ENCODE measurements around the gene COL9A3.
A peak's percentile ranks its signal among the peaks of the same experiment; 100 is the strongest.

COL9A3 gene

DNA sequence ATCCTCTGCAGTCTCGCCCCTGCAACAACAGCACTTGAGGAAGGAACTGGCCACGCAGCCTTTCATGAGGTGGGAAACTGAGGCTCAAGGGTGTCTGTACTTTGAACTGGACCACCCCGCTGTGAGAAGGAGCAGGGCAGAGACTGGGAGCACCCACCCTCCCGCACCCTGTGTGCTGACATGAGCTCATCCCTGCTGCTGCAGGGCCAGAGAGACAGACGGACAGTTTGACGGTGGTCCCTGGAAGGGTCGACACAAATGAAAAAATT, 37.5 kb upstream of the COL9A3 start:
- no peak for DNase-seq (ENCODE audit: low read depth)
- no peak overlapping the region for H3K4me3 ChIP-seq (ENCODE audit: control insufficient read depth, low read depth, low read length)
- TF ChIP-seq, protein P1, sequence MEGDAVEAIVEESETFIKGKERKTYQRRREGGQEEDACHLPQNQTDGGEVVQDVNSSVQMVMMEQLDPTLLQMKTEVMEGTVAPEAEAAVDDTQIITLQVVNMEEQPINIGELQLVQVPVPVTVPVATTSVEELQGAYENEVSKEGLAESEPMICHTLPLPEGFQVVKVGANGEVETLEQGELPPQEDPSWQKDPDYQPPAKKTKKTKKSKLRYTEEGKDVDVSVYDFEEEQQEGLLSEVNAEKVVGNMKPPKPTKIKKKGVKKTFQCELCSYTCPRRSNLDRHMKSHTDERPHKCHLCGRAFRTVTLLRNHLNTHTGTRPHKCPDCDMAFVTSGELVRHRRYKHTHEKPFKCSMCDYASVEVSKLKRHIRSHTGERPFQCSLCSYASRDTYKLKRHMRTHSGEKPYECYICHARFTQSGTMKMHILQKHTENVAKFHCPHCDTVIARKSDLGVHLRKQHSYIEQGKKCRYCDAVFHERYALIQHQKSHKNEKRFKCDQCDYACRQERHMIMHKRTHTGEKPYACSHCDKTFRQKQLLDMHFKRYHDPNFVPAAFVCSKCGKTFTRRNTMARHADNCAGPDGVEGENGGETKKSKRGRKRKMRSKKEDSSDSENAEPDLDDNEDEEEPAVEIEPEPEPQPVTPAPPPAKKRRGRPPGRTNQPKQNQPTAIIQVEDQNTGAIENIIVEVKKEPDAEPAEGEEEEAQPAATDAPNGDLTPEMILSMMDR (conservative IDR thresholded peaks at IDR 0.05; ENCODE audit: control insufficient read depth, insufficient read depth, low read depth, low read length): no peak

DNA sequence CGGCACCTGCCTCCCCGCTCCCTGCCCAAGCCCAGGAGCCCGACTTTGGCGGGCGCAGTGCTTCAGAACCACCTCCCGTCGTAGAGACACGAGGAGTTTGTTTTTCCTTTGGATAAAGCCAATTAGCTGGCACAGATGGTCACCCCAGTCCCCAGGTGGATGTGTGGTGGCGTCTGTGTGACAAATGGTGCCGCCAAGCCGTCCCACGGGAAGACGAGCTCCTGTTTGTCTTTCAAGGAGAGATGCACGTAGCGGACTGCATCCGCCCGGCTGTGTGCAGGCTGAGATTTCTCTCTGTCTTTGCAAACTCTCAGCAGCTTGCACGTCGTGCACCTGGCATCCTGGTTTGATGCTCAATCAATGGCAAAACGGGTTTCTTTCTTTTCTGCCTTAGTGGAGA, 36.6 kb upstream of the COL9A3 start:
- TF ChIP-seq, protein P1 (conservative IDR thresholded peaks at IDR 0.05; ENCODE audit: control insufficient read depth, insufficient read depth, low read depth, low read length): no peak
- no peak overlapping the region for H3K4me3 ChIP-seq (ENCODE audit: control insufficient read depth, low read depth, low read length)
- no peak for DNase-seq (ENCODE audit: low read depth)

DNA sequence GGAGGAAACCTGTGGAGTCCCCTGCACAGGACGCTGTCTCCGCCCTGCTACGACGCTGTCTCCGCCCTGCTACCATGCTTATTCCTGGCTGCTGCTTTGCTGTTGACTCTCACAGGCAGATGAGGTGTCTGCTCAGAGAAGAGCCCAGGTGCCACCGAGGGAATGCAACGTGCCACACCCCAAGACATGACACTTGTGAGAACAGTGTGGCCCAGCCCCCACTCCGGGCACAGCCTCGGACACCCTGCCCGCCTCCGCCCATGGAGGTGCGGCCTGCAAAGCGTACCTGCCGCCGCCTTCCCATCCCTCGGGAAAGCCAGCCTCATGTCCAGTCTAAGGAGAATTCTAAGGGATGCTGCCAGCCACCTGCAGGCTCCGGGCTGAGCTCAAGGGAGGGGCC, 36.2 kb upstream of the COL9A3 start:
- H3K4me3 ChIP-seq (ENCODE audit: control insufficient read depth, low read depth, low read length): no peak overlapping the region
- TF ChIP-seq, protein P1 (conservative IDR thresholded peaks at IDR 0.05; ENCODE audit: control insufficient read depth, insufficient read depth, low read depth, low read length): no peak
- DNase-seq (ENCODE audit: low read depth): no peak

DNA sequence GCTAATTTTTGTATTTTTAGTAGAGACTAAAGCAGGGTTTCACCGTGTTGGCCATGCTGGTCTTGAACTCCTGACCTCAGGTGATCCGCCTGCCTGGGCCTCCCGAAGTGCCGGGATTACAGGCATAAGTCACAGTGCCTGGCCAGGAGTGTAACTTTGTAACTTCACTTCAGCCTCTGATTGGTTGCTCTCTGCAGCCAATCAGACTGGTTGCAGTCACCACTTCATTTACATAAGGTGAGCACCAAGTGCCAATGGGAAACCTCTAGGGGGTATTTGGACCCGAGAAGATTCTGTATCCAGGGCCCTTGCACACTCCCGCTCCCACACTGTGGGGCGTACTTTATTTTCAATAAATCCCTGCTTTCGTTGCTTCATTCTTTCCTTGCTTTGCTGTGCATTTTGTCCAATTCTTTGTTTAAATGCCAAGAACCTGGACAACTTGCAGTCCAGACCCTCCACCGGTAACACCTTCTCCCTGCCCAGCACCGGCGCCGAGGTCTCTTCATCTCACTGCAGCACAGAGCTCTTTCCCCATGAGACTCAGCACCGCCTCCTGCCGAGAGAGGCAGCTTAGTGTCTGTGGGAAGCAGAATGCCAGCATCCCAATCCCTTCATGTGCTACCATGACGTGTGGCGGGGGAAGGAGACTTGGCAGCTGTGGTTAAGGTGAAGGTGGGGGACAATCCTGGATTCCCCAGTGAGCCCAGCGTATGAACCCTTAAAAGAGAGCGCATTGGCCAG, 34.5 kb upstream of the COL9A3 start:
- DNase-seq (ENCODE audit: low read depth): no peak
- no peak overlapping the region for H3K4me3 ChIP-seq (ENCODE audit: control insufficient read depth, low read depth, low read length)
- TF ChIP-seq, protein P1 (conservative IDR thresholded peaks at IDR 0.05; ENCODE audit: control insufficient read depth, insufficient read depth, low read depth, low read length): peak; percentile 28

DNA sequence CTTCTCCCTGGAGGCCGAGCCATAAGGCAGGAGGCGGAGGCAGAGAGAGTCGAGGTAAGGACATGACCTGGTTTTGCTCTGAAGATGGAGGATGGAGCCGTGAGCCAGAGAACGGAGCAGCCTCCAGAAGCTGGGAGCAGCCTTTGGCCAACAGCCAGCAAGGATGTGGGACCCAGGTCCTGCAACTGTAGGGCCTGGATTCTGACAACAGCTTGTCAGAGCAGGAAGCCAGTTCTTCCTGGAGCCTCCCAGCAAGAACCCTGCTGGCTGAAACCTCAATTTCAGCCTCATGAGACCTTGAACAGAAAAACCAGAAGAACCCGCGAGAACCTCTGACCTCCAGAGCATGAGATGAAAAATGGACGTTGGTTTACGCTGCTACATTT, 34.0 kb upstream of the COL9A3 start:
- no peak overlapping the region for H3K4me3 ChIP-seq (ENCODE audit: control insufficient read depth, low read depth, low read length)
- no peak for DNase-seq (ENCODE audit: low read depth)
- TF ChIP-seq, protein P1 (conservative IDR thresholded peaks at IDR 0.05; ENCODE audit: control insufficient read depth, insufficient read depth, low read depth, low read length): no peak

DNA sequence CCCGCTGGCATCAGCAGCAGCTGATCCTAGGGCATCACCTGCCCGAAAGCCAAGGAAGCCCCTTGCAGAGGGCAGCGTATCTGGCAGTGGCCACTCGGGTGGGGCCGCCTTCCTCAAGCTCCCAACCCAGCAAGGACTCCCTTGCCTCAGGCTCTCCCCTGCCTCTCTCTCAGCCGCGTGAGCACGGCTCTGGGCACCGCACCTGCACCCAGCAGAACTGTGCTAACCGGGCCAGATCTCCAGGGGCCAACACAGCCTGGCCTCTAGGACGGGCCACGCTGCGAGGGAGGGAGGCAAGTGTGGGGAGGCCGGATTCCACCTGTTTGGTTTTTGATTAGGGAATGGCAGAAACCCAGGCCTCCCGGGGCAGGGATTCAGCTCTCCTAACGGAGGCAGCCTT, 32.4 kb upstream of the COL9A3 start:
- no peak for DNase-seq (ENCODE audit: low read depth)
- H3K4me3 ChIP-seq (ENCODE audit: control insufficient read depth, low read depth, low read length): no peak overlapping the region
- TF ChIP-seq, protein P1 (conservative IDR thresholded peaks at IDR 0.05; ENCODE audit: control insufficient read depth, insufficient read depth, low read depth, low read length): no peak

DNA sequence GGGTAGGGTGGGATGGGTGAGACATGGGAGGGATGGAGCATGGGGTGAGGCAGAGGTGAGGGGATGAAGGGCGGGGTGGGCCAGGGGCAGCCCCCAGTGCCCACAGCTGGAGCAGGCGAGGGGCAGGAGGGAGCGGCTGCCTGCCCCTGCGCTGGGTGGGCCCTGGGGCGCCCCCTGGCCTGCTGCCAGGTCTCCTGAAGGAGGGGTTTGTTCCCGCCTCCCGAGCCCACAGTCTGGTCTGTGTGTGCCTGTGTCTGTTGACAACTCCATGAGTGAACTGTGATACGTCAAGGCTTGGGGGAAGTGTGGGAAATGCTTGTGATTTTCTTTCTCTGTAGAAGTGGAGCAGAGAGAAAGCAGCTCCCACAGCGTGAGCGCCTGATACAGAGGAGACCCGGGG, 31.5 kb upstream of the COL9A3 start:
- DNase-seq (ENCODE audit: low read depth): no peak
- no peak overlapping the region for H3K4me3 ChIP-seq (ENCODE audit: control insufficient read depth, low read depth, low read length)
- TF ChIP-seq, protein P1 (conservative IDR thresholded peaks at IDR 0.05; ENCODE audit: control insufficient read depth, insufficient read depth, low read depth, low read length): no peak
